Stomach (tissue), 9 donors: ENCODE measurements around the gene B3GAT2. TPM values are rescaled to one million over a fixed set of nuclear protein-coding genes. Genes with fewer than 3 reads are reported as not detected.

Source experiments
- DNase-seq, 2 donors: peaks; one replicate each; pipeline versions ENCODE4 v3.0.0 to v3.0.0-alpha.2; 2013 to 2019
- H3K27ac ChIP-seq, 5 donors: fragments of 200-600 bp in 4 of 5; sonication (generic) in 4 of 5; one replicate each; pipeline ENCODE4 v1.5.1; 2013 to 2019; ENCODE audit warnings: mild to moderate bottlenecking in 1 of 5, moderate library complexity in 1 of 5
- H3K27me3 ChIP-seq, 3 donors: fragments of 200-600 bp; sonication (generic); one replicate each; pipeline ENCODE4 v1.5.1; 2017 to 2019; ENCODE audit warnings: mixed run types in 1 of 3
- H3K36me3 ChIP-seq, 4 donors: fragments of 200-600 bp; sonication (generic); 1 replicate in 3 of 4; 2 replicates in 1 of 4; pipeline ENCODE4 v1.5.1; 2016 to 2019
- H3K4me1 ChIP-seq, 4 donors: fragments of 200-600 bp; sonication (generic); one replicate each; pipeline ENCODE4 v1.5.1; 2016 to 2019
- H3K4me3 ChIP-seq, 4 donors: fragments of 200-600 bp; sonication (generic) in 3 of 4; one replicate each; pipeline ENCODE4 v1.5.1; 2016 to 2019; ENCODE audit warnings: mild to moderate bottlenecking in 1 of 4
- H3K9me3 ChIP-seq, 4 donors: fragments of 200-600 bp; sonication (generic); one replicate each; pipeline ENCODE4 v1.5.1; 2016 to 2019
- EP300 ChIP-seq: sonication (generic); formaldehyde crosslinking; IDR thresholded peaks from one replicate; pipeline ENCODE4 v1.6.1; 2017; ENCODE audit warnings: antibody characterized with exemption
- POLR2A ChIP-seq, 4 donors: fragments of 450-650 bp; IDR thresholded peaks; one replicate each; pipeline ENCODE4 v1.6.1; 2016; ENCODE audit warnings: antibody characterized with exemption in 4 of 4, control low read depth in 2 of 4, mild to moderate bottlenecking in 1 of 4, moderate library complexity in 1 of 4
- POLR2AphosphoS5 ChIP-seq, 3 donors: sonication (generic); formaldehyde crosslinking; IDR thresholded peaks; one replicate each; pipeline ENCODE4 v1.6.1; 2016; ENCODE audit warnings: antibody characterized with exemption in 3 of 3
- WGBS, 5 donors: extraction: QIAGEN DNeasy Blood & Tissue Kit in 3 of 5; methylation state at CpG; one replicate each; pipeline versions ENCODE4 v1.1.5 to v1.1.7; 2013 to 2018; 5-methylcytosine and 5-hydroxymethylcytosine counted together
- intact Hi-C: fragments of 100-400 bp; cut with DNase I; formaldehyde crosslinking; loops from one replicate; pipeline ENCODE4 v1.15.1; 2023; ENCODE audit warnings: low total_unique reads
- polyA plus RNA-seq, 3 donors: library from polyadenylated mRNA; stranded (reverse); fragments of 200-250 nt; gene quantifications; one replicate each; pipeline ENCODE4 v1.2.3, GENCODE V29; 2013
- total RNA-seq, 5 donors: library from RNA; depleted of rRNA; stranded (reverse); fragments of >200 nt; gene quantifications; one replicate each; pipeline versions ENCODE4 v1.1.0 to v1.2.3, GENCODE V29; 2014 to 2016
- TF ChIP-seq, protein P1 (sequence below), 7 experiments: fragments of 450-650 bp in 4 of 7; fragments of 200-600 bp in 3 of 7; sonication (generic) in 3 of 7; IDR thresholded peaks; one replicate each; pipeline ENCODE4 v1.5.1; 2016 to 2019; ENCODE audit warnings: antibody characterized with exemption in 7 of 7, control low read depth in 2 of 7, mild to moderate bottlenecking in 1 of 7
- donor health status: healthy with polysubstance abuse.
- donor health status: Bipolar disorder and iron deficiency.
- donor health status: healthy.

B3GAT2 gene
- total and polyA plus RNA-seq, 8 donors = 0.06 to 1.1 (median 0.14) TPM; not detected in 4

DNA sequence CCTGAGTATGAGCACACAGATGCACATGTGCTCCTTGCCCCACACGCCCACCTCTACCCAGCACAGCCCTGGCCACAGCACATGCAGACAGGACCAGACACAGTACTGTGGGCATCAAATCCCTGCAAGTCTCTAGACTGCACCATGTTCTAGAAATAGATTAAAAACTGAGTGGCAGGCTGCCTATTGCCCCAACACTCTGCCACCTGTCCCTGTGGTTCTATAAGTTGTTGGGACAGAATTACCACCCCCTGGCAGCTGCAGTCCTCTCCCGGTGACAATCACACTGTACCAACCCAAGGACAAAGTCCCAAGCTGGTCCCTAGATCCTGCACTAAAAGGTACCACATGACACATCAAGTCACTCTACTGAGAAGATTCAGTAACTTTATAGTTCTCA lies 70.2 kb downstream of the B3GAT2 start:
- TF ChIP-seq, protein P1, sequence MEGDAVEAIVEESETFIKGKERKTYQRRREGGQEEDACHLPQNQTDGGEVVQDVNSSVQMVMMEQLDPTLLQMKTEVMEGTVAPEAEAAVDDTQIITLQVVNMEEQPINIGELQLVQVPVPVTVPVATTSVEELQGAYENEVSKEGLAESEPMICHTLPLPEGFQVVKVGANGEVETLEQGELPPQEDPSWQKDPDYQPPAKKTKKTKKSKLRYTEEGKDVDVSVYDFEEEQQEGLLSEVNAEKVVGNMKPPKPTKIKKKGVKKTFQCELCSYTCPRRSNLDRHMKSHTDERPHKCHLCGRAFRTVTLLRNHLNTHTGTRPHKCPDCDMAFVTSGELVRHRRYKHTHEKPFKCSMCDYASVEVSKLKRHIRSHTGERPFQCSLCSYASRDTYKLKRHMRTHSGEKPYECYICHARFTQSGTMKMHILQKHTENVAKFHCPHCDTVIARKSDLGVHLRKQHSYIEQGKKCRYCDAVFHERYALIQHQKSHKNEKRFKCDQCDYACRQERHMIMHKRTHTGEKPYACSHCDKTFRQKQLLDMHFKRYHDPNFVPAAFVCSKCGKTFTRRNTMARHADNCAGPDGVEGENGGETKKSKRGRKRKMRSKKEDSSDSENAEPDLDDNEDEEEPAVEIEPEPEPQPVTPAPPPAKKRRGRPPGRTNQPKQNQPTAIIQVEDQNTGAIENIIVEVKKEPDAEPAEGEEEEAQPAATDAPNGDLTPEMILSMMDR (IDR thresholded peaks at IDR 0.05) = no peak
- no peak for TF ChIP-seq EP300
- no peak for TF ChIP-seq POLR2A (IDR thresholded peaks at IDR 0.05)
- no peak for TF ChIP-seq POLR2AphosphoS5 (IDR thresholded peaks at IDR 0.05)
- Histone ChIP-seq H3K27ac (no peak overlapping the region), H3K36me3 (no peaks in the 10 kb centered on the region), H3K9me3 (no peaks in the 10 kb centered on the region), H3K4me3 (no peak overlapping the region), H3K4me1 (peaks cover 0 to 5% (median 0%) of the 10 kb centered on the region in 4 donors), H3K27me3 (peaks cover 0 to under 1% (median 0%) of the 10 kb centered on the region in 3 donors)
- no peak for DNase-seq
- WGBS, 5 donors = 72 to 94% (median 80%) methylated on average over 2 of the region's 2 CpGs
- intact Hi-C loops = loop anchor here (5.0 to 10.0 kb wide), 2 partner anchors 182 to 584 kb away; partner anchors contain the start of gene COL9A1

DNA sequence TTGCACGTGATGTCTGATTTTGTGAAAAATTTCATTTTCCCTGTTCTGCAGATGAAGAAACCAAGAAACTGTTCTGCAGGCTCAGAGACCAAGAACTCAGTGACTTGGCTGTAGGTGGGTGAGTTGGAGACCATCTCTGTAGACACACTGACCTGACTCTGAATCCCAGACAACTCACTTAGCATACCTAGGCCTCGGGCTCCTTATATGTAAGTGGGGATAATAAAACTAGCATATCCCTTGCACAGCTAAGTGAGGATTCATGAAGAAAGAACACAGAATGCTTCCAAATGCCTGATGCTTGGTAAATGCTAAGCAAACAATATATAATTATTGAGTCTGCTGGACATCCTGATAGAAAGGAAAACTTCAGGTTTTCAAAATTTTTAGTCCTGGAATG lies 70.8 kb downstream of the B3GAT2 start:
- TF ChIP-seq, protein P1 (IDR thresholded peaks at IDR 0.05) = no peak
- no peak for TF ChIP-seq EP300
- no peak for TF ChIP-seq POLR2AphosphoS5 (IDR thresholded peaks at IDR 0.05)
- TF ChIP-seq POLR2A (IDR thresholded peaks at IDR 0.05) = no peak
- H3K27ac ChIP-seq = no peak overlapping the region
- no peaks in the 10 kb centered on the region for H3K36me3 ChIP-seq
- no peak overlapping the region for H3K4me3 ChIP-seq
- no peaks in the 10 kb centered on the region for H3K9me3 ChIP-seq
- H3K4me1 ChIP-seq = peaks cover 0 to 5% (median 0%) of the 10 kb centered on the region in 4 donors
- WGBS, 5 donors = 85 to 93% (median 90%) methylated on average over 2 of the region's 2 CpGs
- intact Hi-C loops = loop anchor here (5.0 to 10.0 kb wide), 2 partner anchors 181 to 584 kb away; partner anchors contain the start of gene COL9A1
- peaks cover 0 to 3% (median 0%) of the 10 kb centered on the region in 3 donors for H3K27me3 ChIP-seq
- no peak for DNase-seq

DNA sequence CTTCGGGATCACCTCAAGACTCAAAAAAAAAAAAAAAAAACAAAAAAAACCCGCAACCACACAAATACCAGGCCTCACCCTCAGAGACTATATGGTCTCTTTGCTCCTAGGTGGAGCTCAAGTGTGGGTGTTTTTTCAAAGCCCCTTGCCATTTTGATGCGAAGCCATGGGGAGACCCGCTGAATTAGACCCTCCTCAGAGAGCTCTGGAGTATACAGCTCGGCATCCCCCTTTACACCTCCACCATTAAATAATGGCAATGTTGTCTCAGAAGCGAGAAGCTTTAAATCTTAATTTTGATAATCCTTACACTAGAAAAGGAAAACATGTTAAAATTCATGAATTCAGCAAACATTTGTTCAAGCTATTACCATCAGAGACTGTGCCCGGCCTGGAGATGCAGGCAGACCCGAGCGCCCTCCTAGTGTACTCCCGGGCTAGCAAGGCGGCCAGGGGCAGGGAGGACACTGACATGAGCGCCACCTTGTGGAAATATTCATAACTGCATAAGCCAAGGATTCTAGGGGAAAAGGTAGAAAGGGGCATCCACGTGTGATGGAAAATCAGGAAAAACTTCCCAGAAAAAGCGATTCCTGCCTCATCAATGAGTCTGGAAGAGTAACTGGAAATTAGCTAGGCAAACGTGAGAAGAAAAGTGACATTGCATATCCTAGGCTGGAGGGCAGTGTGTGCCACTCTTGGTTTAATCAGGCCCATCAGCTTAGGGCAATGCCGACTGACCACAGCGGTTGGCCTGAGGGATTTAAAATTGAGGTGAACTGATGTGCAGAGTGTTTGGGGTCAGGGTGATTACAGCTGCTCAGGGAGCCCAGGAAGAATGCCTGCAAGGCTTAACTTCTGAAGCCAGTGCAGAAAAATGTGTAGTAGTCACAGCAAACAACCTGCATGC lies 72.5 kb downstream of the B3GAT2 start:
- TF ChIP-seq, protein P1 (IDR thresholded peaks at IDR 0.05) = peak in 5 of 7 experiments; percentile 87 to 92 (median 90)
- TF ChIP-seq EP300 = no peak
- peak; percentile 62 to 74 for DNase-seq

DNA sequence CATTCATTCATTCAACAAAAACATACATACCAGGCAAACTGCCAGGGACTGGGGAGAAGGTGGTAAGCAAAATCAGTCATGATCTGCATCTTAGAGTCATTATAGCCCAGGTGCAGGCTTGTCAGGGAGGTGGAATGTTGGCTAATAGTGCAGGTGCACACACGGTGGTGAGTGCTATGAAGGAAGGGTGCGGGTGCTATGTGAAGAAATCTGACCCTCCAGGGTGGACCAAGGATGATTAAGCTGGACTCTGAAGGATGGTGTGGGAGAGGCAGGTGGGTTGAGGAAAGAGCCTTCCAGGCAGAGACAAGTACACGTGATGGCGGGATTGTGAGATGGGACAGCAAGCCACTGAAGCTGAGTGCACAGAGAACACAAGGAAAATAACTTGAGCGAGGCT lies 77.4 kb downstream of the B3GAT2 start:
- TF ChIP-seq POLR2AphosphoS5 (IDR thresholded peaks at IDR 0.05) (no peak), POLR2A (IDR thresholded peaks at IDR 0.05) (no peak), EP300 (no peak)
- TF ChIP-seq, protein P1 (IDR thresholded peaks at IDR 0.05) = no peak
- WGBS, 5 donors = 77 to 83% (median 82%) methylated on average over 5 of the region's 5 CpGs
- intact Hi-C loops = no loop called here

More for the DNA sequence above, 72.5 kb downstream of the B3GAT2 start:
- no peak overlapping the region for H3K27ac ChIP-seq
- H3K9me3 ChIP-seq = no peaks in the 10 kb centered on the region
- peaks cover 0 to 3% (median 0%) of the 10 kb centered on the region in 3 donors for H3K27me3 ChIP-seq
- H3K36me3 ChIP-seq = no peaks in the 10 kb centered on the region
- 39 to 44% (median 41%) methylated on average over 17 of the region's 17 CpGs for WGBS, 5 donors
- intact Hi-C loops = loop anchor here (10.0 kb wide), 1 partner anchor 180 kb away; no protein-coding TSS in a partner anchor
- peaks cover 0 to 5% (median 0%) of the 10 kb centered on the region in 4 donors for H3K4me1 ChIP-seq
- no peak overlapping the region for H3K4me3 ChIP-seq

More for the DNA sequence above, 77.4 kb downstream of the B3GAT2 start:
- no peaks in the 10 kb centered on the region for H3K36me3 ChIP-seq
- no peak overlapping the region for H3K27ac ChIP-seq
- no peak for DNase-seq
- peaks cover 0 to 4% (median 0%) of the 10 kb centered on the region in 4 donors for H3K4me1 ChIP-seq
- no peak overlapping the region for H3K4me3 ChIP-seq
- peaks cover 0 to 3% (median 0%) of the 10 kb centered on the region in 3 donors for H3K27me3 ChIP-seq
- peaks cover 0 to 5% (median 0%) of the 10 kb centered on the region in 4 donors for H3K9me3 ChIP-seq
